ENCODE data around the gene ROM1.
"Not testable (repeated sequence)": the region's sequence is repeated elsewhere in the genome, so short reads cannot be mapped to it uniquely, and the experiment has no call there.

The ROM1 gene, protein sequence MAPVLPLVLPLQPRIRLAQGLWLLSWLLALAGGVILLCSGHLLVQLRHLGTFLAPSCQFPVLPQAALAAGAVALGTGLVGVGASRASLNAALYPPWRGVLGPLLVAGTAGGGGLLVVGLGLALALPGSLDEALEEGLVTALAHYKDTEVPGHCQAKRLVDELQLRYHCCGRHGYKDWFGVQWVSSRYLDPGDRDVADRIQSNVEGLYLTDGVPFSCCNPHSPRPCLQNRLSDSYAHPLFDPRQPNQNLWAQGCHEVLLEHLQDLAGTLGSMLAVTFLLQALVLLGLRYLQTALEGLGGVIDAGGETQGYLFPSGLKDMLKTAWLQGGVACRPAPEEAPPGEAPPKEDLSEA

DNA sequence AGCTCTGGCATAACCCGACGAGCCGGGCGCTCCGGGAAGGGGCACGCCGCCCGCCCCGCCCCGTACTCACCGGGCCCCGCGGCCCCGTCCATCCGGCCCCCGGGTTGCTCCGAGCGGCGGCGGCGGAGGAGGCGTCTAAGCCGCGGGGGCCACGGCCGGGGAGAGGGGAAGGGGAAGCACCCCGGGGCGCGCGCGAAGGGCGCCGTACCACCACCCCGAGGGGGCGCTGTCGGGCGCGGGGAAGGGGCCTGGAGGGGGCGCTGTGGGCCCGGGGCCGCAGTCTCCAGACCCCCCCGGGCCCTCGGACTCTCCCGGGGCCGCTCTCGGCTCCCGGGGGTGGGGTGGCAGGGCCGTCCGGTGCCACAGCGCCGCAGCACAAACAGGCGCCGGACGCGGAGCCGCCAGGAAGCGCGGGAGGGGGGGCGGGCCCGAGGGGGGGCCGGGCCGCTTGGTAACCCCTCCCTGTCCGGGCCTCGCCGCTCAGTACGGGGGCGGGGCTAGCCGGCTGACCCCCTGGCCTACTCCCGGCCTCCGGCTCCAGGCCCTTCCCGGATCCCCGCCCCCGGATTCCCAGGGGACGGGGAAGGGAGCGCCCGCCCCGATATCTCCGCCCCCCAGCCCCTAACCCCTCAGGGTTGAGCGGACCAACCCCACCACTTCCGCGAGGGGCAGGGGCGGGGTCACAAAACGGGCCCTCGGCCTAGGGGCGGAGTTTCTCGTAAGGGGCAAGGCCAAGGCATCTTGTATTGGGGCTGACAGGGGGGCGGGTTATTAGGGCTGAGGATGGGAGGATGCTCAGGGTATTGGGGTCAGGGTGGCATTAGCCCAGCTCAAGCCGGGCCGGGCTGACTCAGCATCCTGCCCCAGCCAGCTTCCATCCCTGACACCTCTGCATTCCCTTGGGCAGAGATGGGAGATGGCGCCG lies at the start of gene ROM1, which contains the start of gene EML3:
Gene ROM1 (plus strand): TSS at position 892 of the 925 bp plus-strand sequence. CDS start 25 bp downstream, at position 917.
Gene EML3 (minus strand): TSS at position 410 of the 925 bp plus-strand sequence. CDS start 318 bp downstream, at position 92.
- peak; percentile 76 for DNase-seq (ENCODE audit: low read depth)

DNA sequence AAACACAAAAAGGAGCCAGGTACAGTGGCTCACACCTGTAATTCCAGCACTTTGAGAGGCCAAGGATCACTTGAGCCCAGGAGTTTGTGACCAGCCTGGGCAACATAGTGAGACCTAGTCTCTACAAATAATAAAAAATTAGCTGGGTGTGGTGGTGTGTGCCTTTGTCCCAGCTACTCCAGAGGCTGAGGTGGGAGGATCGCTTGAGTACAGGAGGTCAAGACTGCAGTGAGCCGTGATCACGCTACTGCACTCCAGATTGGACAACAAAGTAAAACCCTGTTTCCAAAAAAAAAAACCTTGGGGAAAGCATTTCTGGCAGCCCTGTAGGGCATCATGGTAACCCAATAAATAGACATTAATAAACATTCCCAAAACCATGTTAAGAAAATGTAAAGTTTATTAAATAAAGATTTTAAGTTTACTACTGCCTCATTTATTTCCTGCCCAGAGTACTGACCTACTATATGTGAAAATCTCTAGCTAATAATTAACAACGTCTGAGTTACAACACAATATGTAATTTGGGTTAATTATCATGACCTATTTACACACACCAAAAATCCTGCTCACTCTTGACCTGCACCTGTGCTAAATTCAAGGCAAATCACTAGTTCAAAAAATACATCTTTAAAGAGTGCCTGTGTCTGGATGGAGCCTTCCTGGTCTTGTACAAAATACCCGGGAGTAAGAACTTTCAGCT lies 47.8 kb upstream of the ROM1 start:
- no peak for DNase-seq (ENCODE audit: low read depth)

DNA sequence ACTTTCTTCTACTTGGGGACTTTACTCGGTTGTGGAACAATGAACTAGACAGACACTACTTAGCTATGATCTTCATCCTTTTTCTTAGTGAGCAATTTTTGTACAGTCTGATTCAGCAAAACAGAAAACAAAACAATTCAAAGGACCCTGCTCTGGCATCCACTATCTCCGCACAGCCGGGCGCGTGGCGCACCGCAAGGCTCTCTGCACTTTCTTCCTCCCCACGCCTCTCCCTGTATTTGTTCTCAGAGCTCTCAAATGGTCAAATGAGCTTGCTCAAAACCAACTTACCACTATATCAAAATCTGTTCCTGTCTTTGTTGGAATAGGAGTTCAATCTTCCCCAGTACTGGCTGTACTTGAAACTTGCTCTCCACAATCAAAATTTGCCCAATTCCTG lies 46.8 kb upstream of the ROM1 start:
- no peak for DNase-seq (ENCODE audit: low read depth)

DNA sequence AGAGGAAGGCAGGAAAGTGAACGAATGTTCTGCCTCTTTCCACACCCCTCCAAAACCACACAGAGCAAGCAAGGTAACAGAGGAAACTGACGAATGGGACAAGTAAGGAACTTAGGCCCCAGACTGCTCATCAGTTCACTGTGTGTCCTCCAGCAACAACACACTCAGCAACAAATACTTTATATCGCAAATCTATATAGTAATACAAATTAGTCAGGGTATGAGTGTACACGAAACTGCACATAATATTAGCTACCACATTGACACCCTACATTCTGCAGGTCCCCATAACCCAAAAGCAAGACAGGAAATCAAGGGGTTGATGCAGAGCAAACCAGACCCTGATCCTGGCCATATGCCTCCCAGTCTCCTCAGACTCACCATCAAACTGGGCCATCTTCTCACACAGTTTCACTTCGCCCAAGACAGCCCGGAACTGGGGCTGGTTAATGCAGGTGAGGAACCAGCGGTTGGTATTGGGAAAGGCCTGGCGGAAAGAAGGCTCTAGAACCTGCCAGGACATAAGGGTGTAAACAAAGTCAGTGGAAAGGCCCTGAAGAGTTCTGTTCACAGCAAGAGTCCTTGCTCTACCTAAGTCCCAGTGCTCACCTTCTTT lies 45.9 kb upstream of the ROM1 start:
- no peak for DNase-seq (ENCODE audit: low read depth)

DNA sequence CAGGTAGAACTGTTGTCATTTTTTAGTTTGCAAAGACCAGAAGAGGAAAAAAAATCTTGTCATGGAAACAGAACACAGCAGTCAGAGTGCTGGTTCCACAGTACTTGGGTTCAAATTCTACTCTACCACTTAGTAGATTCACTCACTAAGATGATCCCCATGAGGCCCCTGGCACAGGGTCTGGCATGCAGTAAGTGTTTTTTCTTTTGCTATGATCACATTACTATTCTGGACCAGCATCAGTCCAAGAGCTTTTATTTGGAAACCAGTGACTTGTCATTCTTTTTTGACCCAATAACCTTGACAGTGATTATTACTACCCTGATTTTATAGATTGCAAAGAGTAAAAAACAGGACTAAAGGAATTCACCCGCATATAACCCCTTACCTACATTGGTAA lies 43.4 kb upstream of the ROM1 start:
- no peak for DNase-seq (ENCODE audit: low read depth)

DNA sequence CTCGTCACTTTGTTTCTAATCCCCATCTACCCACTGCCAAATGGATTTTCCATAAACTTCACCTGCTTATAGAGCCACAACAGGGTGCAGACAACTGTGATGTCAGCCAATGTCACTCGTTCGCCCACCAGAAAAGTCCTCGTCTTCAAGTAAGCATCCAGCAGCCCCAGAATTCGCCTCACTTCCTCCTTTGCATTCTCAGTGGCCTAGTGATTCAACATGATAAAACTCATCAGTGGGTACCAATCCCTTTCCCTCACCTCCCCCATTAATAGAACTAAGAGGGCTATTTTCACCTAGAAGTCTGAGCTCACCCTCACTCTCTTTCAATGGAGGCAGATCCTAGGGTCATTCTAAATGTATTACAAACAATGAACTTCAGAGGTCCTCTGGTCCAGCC lies 42.2 kb upstream of the ROM1 start:
- not testable (repeated sequence) for DNase-seq (ENCODE audit: low read depth)

DNA sequence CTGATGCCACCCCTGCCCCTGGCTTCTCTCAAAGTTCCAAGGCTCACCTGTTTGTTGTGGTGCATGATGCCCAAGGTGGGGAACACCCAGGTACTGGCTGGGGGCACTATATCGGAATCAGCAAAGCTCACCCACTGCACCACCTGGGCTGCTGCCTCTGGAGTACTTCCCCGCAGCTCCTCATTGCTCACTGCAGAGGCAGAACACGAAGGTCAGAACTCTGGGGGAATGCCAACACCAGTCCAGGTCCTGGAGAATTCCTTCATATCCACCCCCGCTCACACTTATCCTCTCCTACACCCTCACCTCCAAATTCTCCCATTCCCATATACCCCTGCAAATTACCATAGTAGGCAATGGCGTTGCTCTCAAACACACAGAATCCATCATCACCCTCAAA lies 41.6 kb upstream of the ROM1 start:
- DNase-seq (ENCODE audit: low read depth) = not testable (repeated sequence)

DNA sequence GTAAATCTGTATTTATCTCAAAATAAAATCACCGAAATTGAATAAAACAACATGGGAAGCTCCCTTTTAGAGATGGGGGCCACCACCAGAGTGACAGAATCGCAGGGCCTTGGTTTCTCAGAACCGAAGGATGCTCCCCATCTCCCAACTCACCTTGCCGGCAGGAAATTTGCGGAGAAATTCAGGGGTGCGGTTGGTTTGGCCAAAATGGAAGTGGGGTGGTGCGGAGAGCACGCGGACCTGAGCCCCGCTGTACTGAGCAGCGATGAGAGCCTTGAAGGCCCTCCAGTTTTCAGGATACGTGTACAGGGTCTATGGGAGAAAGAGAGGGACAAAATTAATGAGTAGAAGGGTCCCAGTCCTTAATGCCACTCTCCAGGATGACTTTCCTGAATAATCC lies 40.6 kb upstream of the ROM1 start:
- DNase-seq (ENCODE audit: low read depth) = no peak

DNA sequence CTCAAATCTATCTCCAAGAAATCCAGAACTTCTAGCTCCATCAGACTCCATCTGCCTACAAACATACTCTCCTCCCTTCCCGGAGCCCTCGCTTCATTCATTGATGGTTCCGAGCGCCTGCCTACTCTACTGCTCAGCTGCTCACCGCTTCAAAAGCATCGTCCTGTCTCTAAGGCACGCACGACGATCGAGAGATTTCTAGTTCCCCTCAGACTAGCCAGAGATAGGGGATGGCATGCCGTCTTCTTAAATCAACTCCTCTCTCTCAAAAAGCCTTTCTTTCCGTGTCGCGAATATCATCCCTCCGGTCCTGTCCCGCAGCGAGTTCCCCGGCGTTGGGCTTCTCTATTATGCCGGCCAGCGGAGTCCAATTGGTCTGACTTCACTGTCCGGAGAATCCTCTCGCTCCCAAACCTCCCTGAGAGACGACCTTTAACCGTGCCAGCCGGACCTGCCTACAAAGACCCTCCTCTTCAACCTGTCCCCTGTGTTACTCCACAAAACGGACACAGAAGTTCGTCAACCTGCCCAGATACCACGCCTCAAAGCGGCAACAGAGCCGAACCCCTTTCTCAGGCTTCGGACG lies 40.0 kb upstream of the ROM1 start:
- no peak for DNase-seq (ENCODE audit: low read depth)

DNA sequence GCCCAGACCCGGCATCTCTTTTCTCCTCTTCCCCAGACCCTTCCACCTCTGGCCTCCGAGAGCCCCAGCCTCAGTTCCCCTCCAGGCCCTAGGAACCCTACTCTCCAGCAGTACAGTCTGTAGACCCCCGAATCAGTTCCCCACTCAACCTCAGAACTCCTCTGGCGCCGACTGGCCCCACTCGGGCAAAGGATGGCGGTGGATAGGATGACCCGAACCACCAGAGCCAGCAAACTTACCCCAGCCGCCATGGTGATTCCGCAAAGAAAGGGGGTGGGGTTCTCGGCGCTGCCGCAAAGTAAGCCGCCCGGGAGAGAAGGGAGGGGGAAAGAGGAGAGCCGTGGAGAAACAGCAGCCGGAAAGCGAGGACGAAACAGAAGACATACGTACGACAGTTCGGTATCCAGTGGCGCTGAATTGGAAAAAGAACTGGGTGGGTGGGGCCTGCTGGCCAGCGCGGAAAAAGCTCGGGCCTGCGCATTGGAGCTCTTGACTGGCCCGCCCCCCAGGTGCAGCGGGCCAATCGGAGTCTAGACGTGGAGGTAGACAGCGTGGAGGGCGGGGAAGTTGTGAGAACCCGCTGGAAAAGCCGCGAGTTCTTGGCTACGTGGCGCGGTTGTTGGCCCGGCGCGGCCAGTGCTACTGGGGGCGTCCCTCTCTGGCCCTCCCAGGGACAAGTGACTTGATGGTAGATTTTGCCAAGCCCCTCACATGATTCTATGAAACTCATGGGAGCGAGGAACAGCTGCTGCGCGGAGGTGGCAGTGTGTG lies 39.3 kb upstream of the ROM1 start, which contains the start of gene EEF1G:
Gene EEF1G (minus strand): TSS at position 300 of the 771 bp plus-strand sequence. CDS start 49 bp downstream, at position 251.
- DNase-seq (ENCODE audit: low read depth) = peak; percentile 95

DNA sequence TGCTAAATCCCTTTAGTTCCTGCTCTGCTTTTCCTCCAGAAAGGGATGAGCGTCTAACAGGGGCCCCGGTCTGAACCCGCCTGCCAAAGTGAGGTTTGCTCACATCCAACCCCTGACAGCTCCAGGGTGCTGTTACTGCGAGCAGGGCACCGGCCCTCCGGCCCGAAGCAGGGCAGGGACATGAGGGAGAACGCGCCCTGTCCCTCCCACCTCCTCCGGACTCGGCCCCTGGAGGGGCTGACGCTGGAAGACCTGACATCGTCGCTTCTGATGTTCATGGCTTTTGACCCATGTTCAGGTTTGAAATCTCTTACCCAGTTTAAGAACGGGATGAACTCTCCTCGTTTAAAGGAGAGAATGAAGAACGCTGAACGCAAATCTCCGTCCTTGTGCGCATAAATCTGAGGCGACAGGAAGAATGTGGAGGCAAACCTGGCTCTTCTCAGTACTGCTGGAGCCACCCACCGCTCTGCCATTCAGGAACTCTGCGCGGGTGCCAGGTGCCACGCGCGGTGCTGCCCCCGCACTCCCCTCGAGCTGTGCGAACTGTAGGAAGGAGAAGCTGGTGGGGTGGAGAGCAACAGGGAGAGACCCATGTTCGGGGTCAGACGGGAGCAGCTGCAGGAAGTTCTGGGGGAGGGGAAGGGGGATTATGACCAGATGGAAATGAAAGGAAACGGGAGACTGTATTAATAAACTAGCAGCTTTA lies 38.5 kb upstream of the ROM1 start:
- DNase-seq (ENCODE audit: low read depth) = no peak

DNA sequence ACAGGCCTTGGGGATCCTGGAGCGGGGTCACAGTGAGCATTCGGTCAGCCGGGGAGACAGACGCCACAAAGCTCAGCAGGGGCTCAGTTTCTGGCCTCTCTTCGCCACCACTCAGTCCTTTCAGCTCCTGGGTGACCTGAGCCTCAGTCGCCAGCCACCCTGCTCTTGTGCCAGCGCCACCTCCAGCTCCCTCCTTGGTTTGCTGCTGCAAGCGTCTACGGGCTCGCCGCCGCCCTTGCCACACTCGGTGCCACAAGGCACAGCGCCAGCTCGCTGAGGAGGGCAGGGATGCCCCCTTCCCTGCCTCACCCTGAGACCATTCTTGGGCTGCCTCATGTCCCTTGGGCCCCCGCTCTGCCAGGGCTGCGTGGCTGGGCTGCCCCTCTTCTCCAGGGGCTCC lies 37.9 kb upstream of the ROM1 start:
- no peak for DNase-seq (ENCODE audit: low read depth)

DNA sequence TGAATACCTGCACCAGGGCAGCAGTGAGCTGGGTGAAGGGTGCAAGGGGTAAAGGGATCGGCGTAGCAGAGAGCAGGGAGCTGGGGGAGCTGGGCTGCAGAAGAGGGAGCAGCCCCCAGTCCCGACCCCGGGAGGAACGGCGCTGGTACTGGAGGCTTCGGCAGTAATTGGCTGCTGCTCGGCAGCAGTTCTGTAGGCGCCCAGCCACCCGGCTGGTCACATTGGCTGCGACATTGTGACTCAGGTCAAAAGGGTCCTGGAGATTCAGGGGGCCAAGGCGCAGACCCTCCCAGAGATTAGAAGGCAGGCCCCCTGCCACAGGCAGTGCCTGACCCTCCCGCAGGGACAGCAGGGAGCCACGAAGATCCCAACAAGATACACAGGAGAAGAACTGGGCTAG lies 37.2 kb upstream of the ROM1 start:
- no peak for DNase-seq (ENCODE audit: low read depth)

DNA sequence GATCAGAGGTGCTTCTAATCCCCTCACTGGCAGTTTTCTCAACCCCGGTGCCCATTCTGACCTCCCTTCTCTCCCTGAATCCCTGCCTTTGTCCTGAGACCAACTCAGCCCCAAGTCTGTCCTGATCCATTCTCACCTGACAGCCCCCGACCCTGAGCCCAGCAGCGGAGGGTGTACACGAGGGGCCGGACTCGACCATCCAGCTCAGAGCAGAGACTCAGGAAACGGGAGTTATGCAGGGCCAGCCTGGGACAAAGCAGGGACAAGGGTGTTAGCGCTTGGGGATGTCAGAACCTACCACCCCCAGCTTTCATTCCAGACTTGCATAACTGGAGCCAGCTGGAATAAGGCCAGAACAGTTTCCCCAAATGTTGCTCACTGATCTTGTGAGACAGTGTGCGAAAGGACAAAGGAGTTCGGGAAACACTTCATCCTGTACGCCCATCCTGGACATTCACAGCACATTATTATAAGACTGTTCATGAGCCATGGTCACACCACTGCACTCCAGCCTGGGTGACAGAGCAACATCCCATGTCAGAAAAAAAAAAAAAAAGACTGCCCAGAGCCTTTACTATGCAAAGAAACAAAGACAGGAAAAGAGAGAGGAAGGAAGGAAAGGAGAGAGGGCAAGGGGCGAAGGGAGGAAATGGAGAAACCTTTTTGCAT lies 35.9 kb upstream of the ROM1 start:
- no peak for DNase-seq (ENCODE audit: low read depth)

DNA sequence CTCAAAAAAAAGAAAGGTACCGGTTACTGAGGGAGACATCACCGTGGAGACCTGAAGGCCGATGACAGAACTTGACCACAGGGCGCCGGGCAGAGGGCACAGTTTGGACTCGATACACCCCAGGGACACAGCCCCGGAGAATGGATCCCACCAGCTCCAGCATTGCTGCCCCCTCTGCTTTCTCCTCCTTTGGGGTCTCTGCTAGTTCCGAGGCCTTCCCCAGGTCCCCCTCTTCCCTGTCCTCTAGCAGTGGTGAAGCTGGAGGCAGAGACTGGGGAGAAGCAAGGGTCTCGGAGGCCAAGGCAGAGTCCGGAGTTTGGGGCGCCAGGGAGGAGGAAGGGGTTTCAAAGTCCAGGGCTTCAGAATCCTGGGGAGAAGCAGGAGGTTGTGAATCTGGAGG lies 34.5 kb upstream of the ROM1 start:
- no peak for DNase-seq (ENCODE audit: low read depth)

DNA sequence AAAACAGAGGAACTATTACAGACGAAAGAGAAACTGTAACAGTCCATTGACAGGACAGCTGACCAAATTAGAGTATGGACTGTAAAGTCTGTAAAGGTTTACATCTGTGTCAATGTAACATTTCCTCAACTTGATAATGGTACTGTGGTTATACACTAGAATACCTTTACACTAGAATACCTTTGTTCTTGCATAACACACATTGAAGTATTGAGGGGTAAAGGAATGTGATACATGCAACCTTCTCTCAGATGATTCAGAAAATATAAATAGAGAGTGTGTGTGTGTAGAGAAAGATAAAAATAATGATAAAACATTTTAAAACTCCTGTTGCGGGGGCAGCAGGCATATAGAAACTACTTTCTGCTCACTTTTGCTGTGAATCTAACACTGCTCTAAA lies 33.8 kb upstream of the ROM1 start:
- DNase-seq (ENCODE audit: low read depth) = no peak

DNA sequence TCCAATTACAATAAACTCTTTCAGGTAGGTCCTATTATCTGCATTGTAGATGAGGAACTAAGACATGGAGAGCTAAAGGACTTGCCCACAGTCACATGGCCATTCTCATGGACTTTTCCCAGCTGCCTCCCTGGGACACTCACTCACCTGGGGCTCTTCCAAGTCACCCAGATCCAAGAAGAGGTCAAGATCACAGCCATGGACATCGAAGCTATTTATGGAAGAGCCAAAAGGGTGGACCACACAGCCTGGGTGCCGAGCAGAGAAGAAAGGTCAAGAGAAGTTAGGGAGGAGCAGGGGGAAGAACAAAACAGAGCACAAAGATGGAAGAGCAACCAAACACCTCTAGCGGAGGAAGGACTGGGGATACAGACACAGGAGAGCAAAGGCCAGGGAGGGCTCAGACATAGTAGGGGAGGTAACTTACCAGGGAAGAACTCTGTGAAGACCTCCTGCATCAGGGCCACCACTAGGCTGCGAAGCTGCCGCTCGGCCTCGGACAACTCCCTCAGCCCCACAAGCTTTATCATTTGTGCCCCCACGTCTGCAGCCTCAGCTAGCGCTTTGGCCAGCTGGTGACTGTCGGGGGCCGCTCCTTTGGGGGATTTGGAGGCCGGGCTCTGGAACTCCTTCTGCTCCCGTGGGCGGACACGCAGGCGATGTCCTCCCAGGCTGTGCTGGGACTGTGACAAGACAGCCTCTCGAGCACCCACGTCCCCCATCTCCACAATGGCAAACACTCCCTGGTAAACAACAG lies 31.9 kb upstream of the ROM1 start:
- no peak for DNase-seq (ENCODE audit: low read depth)

DNA sequence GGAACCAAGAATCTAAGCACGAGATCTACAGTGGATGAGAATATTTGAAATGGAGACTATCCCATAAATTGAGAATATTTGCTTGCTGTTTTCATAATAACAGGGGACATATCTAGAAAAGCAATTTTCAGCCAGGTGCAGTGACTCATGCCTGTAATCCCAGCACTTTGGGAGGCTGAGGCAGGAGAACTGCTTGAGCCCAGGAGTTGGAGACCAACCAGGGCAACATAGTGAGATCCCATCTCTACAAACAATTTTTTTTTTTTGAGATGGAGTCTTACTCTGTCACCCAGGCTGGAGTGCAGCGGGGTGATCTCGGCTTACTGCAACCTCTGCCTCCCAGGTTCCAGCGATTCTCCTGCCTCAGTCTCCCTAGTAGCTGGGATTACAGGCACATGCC lies 31.3 kb upstream of the ROM1 start:
- not testable (repeated sequence) for DNase-seq (ENCODE audit: low read depth)

DNA sequence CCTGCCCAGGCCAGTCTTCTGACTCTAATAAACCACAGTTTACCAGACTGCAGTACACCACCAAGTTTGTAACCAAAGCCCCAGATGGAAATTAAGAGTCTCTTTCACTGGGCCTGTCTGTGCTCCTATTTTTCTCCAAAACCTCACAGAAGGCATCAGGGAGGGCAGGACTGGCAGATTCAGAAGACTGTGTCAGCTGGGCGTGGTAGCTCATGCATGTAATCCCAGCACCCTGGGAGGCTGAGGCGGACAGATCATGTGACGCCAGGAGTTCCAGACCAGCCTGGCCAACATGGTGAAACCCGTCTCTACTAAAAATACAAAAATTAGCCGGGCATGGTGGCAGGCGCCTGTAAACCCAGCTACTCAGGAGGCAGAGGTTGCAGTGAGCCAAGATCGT lies 27.7 kb upstream of the ROM1 start:
- DNase-seq (ENCODE audit: low read depth) = not testable (repeated sequence)
